Measurements from ENCODE around the gene INPP5K.

INPP5K gene

DNA sequence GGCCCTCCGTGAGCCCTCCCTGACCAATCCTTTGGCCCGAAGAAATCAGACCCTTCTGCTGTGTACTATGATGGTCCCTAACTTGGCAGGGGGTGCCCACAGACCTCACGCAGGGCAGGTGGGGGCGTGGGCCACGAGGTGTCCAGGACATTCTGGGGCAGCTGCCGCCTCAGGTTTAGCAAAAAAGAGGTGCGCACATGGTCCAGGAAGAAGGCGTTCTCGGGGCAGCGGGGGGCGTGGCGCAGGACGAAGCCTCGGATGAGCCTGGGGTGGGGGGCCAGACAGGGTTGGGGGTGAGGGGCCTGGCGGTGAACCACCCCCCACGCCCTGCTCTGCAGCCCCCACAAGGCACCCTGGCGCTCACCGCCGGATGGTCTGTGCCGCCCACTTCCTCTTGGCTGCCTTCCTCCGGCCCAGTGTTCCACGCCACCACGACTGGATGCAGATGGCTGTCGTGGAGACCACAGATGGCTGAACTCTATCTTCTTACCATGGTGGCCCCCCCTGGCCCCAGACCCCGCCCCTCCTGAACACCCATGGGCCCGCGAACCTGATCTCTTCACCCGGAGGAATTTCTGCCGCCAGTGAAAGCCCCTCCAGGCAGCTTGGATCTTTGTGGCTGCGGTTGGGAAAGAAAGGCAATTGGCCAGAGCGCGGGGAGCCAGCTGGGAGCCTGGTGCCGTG, 46.2 kb downstream of the INPP5K start:
- ChIA-PET CTCF (no interaction called here), POLR2A (no interaction called here)
- TF ChIP-seq, protein P1, sequence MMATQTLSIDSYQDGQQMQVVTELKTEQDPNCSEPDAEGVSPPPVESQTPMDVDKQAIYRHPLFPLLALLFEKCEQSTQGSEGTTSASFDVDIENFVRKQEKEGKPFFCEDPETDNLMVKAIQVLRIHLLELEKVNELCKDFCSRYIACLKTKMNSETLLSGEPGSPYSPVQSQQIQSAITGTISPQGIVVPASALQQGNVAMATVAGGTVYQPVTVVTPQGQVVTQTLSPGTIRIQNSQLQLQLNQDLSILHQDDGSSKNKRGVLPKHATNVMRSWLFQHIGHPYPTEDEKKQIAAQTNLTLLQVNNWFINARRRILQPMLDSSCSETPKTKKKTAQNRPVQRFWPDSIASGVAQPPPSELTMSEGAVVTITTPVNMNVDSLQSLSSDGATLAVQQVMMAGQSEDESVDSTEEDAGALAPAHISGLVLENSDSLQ (IDR thresholded peaks at IDR 0.05): no peak
- TF ChIP-seq BHLHE40 (IDR thresholded peaks at IDR 0.05; ENCODE audit: borderline replicate concordance) (no peak), NFRKB (IDR thresholded peaks at IDR 0.05) (no peak), L3MBTL2 (conservative IDR thresholded peaks at IDR 0.05) (no peak), ZNF384 (IDR thresholded peaks at IDR 0.05) (no peak), SP1 (IDR thresholded peaks at IDR 0.05) (no peak), LEF1 (IDR thresholded peaks at IDR 0.05; ENCODE audit: borderline replicate concordance) (no peak), ELF4 (IDR thresholded peaks at IDR 0.05) (no peak), FOXA1 (IDR thresholded peaks at IDR 0.05) (no peak), HDGF (IDR thresholded peaks at IDR 0.05; ENCODE audit: borderline replicate concordance) (no peak), ARNT (IDR thresholded peaks at IDR 0.05) (no peak), CTBP1 (IDR thresholded peaks at IDR 0.05; ENCODE audit: borderline replicate concordance) (no peak)
- no peak for DNase-seq (ENCODE audit: extremely low spot score)

DNA sequence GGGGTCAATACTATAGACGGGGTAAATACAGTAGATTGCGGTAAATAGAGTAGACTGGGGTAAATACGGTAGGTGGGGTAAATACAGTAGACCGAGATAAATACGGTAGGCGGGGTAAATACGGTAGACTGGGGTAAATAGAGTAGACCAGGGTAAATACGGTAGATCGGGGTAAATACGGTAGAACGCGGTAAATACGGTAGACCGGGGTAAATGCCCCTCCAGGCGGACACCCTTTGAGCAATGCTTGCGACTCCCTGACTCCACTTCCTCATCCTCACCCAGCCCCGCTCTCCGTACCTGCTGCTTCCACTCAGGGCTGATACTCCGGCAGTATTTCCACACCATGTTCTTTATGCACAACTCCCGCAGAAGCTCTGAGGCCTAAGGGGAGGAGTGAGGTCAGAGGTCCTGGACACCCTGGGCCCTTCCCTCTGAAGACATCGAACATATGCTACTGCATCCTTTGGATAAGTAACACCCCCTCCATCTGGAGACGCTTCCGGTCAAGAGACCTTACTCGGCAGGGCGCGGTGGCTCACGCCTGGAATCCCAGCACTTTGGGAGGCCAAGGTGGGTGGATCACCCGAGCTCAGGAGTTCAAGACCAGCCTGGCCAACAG, 47.1 kb downstream of the INPP5K start:
- peak; percentile 40; the same call in 1 of the 2 replicates for TF ChIP-seq LEF1 (IDR thresholded peaks at IDR 0.05; ENCODE audit: borderline replicate concordance)
- peak; percentile 96 for TF ChIP-seq TARDBP (IDR thresholded peaks at IDR 0.05)
- TF ChIP-seq FOXA1 (IDR thresholded peaks at IDR 0.05): no peak
- peak; percentile 47; the same call in 1 of the 2 replicates for TF ChIP-seq CTBP1 (IDR thresholded peaks at IDR 0.05; ENCODE audit: borderline replicate concordance)
- TF ChIP-seq, protein P1 (IDR thresholded peaks at IDR 0.05): no peak
- TF ChIP-seq L3MBTL2 (conservative IDR thresholded peaks at IDR 0.05): no peak
- no peak for TF ChIP-seq BHLHE40 (IDR thresholded peaks at IDR 0.05; ENCODE audit: borderline replicate concordance)
- no peak for TF ChIP-seq HDGF (IDR thresholded peaks at IDR 0.05; ENCODE audit: borderline replicate concordance)
- no peak for TF ChIP-seq SP1 (IDR thresholded peaks at IDR 0.05)
- CTCF ChIA-PET: no interaction called here
- peak; percentile 51 for DNase-seq (ENCODE audit: extremely low spot score)
- POLR2A ChIA-PET: no interaction called here

DNA sequence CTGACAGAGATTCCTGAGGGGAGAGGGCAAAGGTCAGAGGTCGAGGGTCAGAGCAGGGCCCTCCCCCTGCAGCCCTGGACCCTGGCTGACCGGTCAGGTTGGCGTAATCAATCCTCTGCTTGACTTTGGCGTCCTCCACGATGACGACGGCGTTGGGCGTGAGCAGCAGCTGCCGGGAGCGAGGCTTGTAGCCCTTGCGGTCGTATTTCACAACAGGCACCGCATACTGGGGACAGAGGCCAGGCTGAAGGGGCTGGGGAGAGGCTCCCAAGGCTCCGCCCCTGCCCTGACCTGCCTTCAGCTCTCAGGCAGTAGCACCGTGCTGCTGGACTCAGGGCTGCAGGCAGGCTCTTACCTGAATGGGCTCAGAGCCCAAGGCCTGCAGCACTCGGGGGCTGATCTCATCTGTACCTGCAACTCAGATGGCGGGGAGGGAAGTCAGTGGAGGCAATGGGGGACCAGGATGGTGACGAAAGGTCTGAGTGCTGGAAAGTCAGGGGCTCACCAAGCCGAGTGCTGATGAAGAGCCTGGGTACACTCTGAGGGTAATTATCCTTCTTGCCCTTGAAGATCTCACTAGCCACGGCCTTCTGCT, 48.4 kb downstream of the INPP5K start:
- no peak for TF ChIP-seq L3MBTL2 (conservative IDR thresholded peaks at IDR 0.05)
- no peak for TF ChIP-seq NFRKB (IDR thresholded peaks at IDR 0.05)
- no peak for TF ChIP-seq FOXK2 (IDR thresholded peaks at IDR 0.05)
- TF ChIP-seq HDGF (IDR thresholded peaks at IDR 0.05; ENCODE audit: borderline replicate concordance): no peak
- no peak for TF ChIP-seq ELF4 (IDR thresholded peaks at IDR 0.05)
- TF ChIP-seq ZNF384 (IDR thresholded peaks at IDR 0.05): no peak
- TF ChIP-seq ARNT (IDR thresholded peaks at IDR 0.05): no peak
- TF ChIP-seq, protein P1 (IDR thresholded peaks at IDR 0.05): no peak
- TF ChIP-seq SUZ12 (IDR thresholded peaks at IDR 0.05): no peak
- TF ChIP-seq BHLHE40 (IDR thresholded peaks at IDR 0.05; ENCODE audit: borderline replicate concordance): no peak
- no peak for TF ChIP-seq SP1 (IDR thresholded peaks at IDR 0.05)
- TF ChIP-seq TARDBP (IDR thresholded peaks at IDR 0.05): no peak
- TF ChIP-seq CTBP1 (IDR thresholded peaks at IDR 0.05; ENCODE audit: borderline replicate concordance): no peak
- no peak for TF ChIP-seq FOXM1 (IDR thresholded peaks at IDR 0.05; ENCODE audit: borderline replicate concordance)
- no peak for TF ChIP-seq FOXA1 (IDR thresholded peaks at IDR 0.05)
- TF ChIP-seq LEF1 (IDR thresholded peaks at IDR 0.05; ENCODE audit: borderline replicate concordance): no peak
- CTCF ChIA-PET: no interaction called here
- POLR2A ChIA-PET: no interaction called here
- no peak for DNase-seq (ENCODE audit: extremely low spot score)

DNA sequence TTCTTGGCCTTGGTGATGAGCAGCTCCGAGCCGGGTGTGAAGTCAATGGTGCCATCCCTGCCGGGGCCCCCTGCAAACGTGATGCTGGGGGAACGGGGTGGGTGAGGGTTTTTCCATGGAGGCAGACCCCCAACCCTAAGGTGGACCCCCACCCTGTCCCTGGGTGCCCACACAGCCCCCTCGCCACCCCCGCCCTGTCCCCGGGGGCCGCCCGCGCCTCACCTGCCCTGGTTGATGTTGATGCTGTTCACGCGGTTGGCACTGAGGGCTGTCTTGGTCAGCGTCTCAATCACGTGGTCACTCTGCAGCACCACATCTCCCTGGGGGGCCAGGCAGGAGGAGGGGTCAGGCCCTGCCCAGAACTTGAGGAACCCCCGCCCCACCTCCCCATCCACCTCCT, 49.2 kb downstream of the INPP5K start:
- CTCF ChIA-PET: no interaction called here
- POLR2A ChIA-PET: no interaction called here
- DNase-seq (ENCODE audit: extremely low spot score): no peak
- TF ChIP-seq, protein P1 (IDR thresholded peaks at IDR 0.05): no peak
- TF ChIP-seq ARNT (IDR thresholded peaks at IDR 0.05): no peak
- no peak for TF ChIP-seq NFRKB (IDR thresholded peaks at IDR 0.05)
- no peak for TF ChIP-seq HDGF (IDR thresholded peaks at IDR 0.05; ENCODE audit: borderline replicate concordance)
- no peak for TF ChIP-seq BHLHE40 (IDR thresholded peaks at IDR 0.05; ENCODE audit: borderline replicate concordance)
- TF ChIP-seq ELF4 (IDR thresholded peaks at IDR 0.05): no peak
- TF ChIP-seq CTBP1 (IDR thresholded peaks at IDR 0.05; ENCODE audit: borderline replicate concordance): no peak
- TF ChIP-seq LEF1 (IDR thresholded peaks at IDR 0.05; ENCODE audit: borderline replicate concordance): no peak
- TF ChIP-seq L3MBTL2 (conservative IDR thresholded peaks at IDR 0.05): no peak

DNA sequence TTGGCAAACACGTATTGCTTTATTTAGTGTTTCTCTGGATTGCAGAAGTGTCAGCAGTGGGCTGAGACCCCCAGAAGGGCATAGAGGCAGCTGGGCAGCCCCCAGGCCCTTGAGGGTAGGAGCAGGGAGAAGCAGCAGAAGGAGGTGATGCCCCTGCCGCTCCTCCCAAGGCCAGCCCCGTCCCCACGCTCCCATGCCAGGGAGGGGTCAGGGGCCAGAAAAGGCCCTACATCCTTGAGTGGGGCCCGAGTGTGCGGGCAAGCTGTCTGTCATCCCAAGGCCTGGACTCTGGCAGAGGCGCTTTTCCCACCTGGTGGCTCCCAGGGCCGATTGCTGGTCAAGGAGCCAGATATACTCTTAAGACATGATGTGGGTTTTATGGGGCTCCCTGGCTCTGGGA, 52.2 kb downstream of the INPP5K start:
- POLR2A ChIA-PET: interaction anchor here (1.4 kb wide), 1 partner anchor 51 kb away, joined by 4 read pairs; no protein-coding TSS in a partner anchor
- TF ChIP-seq BHLHE40 (IDR thresholded peaks at IDR 0.05; ENCODE audit: borderline replicate concordance) (no peak), FOXK2 (IDR thresholded peaks at IDR 0.05) (no peak), SP1 (IDR thresholded peaks at IDR 0.05) (no peak), ARNT (IDR thresholded peaks at IDR 0.05) (no peak)
- TF ChIP-seq, protein P1 (IDR thresholded peaks at IDR 0.05): no peak
- DNase-seq (ENCODE audit: extremely low spot score): no peak
- CTCF ChIA-PET: no interaction called here

Data from HEK293T (cell line).